NT2/D1 (cell line): Measurements from ENCODE around the gene ASS1.

ENCODE experiments used
- SUZ12 ChIP-seq: IDR thresholded peaks from 2 replicates; pipeline ENCODE4 v1.6.1; 2011; ENCODE audit not compliant: insufficient read length, insufficient read depth; ENCODE audit errors: extremely low read depth
- YY1 ChIP-seq: IDR thresholded peaks from 2 replicates; pipeline ENCODE4 v1.6.1; 2011; ENCODE audit not compliant: insufficient read length, insufficient read depth
- ZNF274 ChIP-seq: IDR thresholded peaks from 2 replicates; pipeline ENCODE4 v1.6.1; 2011; ENCODE audit warnings: mild to moderate bottlenecking, low read depth, low read length

DNA sequence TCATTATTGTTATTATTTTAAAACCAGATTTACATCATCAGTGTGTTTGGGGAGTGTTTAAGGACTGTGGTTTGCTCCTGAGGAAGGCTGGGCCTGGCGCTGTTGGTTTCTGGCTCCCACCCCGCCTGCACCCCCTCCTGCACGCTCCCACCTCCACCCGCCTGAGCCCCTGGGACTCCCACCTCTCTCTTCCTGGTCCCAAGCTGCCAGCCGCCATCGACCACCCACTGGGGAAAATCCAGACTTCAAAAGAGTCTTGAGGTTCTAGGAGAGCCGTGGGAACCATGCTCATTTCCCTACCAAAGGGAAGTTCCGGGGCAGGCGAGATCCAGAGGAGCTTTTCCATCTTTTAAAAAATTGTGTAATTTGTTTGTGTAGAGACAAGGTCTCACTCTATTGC lies 99.6 kb downstream of the ASS1 start:
- TF ChIP-seq YY1 (no peak), SUZ12 (no peak), ZNF274 (no peak)
